NCI-H146 (cell line): ENCODE data around the gene INPP5E.
A peak's percentile ranks its signal among the peaks of the same experiment; 100 is the strongest.

ENCODE experiments used
- DNase-seq: peaks from one replicate; lab custom pipeline; 2025; lab: John Stamatoyannopoulos, UW

The INPP5E gene

DNA sequence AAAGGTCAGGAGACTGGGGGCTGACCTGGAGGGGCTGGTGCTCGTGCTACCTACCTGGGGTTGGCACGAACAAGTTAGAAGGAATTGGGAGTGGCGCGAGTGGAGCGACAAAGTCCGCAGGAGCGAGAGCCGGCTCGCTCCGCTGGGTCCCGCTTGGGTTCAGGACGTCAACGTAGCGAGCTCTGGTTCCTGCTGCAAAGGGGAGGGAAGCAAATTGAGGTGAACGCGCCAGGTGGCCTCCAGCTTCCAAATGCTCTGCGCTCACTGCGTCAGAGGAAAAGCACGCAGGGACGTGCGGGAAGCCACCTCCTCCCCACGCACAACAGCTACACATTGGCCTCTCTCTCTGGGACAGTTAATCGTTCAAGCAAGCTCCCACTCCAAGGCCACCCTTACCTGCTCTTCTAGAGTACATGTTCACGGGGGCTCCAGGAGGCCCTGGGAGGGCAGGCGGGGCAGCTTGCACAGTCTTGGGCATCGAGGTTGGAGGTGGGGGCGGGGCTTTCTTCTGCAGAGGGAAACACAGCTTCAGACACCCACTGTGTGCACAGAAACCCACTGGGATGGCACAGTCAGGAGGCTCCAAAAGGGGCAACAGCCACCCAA is 7.6 kb upstream of the INPP5E start:
- DNase-seq, result no peak

DNA sequence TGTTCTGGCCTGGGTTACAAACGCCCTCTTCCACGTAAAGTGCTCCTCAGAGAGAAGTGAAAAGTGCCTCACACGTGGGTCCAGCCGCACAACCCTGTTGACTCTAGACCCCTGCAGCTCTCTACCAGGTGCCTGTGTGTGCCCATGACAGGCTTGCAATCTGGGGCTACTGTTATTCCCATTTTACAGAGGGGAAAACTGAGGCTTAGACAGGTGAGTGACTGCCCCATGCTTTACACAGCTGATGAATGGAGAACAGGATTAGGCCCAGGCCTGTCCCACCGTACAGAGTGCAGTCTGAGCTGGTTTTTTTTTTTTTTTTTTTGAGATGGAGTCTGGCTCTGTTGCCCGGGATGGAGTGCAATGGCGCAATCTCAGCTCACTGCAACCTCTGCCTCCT is 6.2 kb upstream of the INPP5E start:
- no peak for DNase-seq

DNA sequence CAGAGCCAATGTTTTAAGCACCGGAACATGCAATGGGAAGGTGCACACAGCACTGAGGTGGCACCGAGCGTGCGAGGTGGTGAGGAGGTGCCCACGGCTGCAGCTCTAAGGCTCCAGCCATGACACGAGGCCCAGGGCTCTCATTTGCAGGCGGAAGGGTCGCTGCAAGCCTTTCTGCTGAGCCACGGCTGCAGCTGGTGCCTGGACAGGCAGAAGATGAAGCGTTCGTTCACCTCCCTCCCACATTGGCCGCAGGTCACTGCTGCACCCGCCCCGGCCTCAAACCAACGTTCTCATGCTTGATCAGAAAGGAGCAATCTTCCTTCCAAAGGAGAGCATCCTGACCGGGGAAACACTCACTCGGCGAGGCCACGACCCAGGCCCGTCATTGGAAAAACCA is 4.5 kb upstream of the INPP5E start:
- no peak for DNase-seq

DNA sequence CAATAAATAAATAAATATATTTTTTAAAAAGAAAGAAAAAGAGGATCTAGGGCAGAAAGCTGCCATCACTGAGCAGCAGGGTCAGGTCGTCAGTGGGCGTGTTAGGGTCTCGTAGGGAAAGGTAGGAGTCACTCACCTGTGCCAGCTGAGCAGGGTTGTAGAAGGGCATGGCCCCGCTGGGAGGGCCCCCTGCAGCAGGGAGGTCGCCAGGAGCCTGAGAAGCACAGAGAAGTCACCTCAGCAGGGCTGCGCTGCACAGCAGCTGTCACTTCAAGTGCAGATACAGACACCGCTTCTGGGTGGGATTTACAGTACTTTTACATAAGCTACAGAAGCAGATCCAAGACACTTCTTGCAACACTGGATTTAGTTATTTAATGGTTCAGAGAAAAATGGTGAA is 4.0 kb upstream of the INPP5E start:
- DNase-seq, result no peak

DNA sequence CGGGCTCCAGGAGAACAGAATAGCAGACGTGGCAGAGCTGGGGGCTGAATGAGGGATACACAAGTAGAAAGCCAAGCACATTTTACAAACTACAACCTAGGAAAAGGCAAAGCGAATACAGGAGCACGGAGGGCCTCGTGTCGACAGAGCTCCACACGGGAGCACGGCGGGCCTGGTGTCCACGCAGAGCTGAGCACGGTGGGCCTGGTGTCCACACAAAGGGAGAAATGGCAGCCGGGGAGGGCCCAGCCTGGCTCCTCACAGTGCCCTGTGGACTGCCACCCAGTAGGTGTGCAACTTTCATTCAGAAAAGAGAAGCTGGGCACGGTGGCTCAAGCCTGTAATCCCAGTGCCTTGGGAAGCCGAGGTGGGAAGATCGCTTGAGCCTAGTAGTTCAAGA is 3.4 kb upstream of the INPP5E start:
- DNase-seq, result no peak

DNA sequence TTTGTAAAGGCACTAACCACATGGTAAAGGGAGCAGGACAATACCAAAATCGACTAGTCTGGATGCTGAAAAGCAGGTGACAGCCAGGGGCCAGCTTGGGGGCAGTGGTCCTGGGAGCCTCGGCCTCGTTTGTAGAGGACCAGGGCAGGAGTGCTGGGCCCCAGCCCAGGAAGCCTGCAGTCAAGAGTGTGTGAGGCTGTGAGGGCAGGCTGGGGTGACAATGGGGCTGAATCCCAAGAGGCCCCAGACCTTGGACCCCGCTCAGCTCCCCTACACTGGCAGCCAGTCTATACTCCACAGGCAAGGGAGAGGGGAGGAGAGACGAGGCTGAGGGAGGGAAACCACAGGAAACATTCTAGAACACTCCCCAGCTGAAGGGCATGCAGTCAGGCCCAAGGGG is 2.6 kb upstream of the INPP5E start:
- no peak for DNase-seq

DNA sequence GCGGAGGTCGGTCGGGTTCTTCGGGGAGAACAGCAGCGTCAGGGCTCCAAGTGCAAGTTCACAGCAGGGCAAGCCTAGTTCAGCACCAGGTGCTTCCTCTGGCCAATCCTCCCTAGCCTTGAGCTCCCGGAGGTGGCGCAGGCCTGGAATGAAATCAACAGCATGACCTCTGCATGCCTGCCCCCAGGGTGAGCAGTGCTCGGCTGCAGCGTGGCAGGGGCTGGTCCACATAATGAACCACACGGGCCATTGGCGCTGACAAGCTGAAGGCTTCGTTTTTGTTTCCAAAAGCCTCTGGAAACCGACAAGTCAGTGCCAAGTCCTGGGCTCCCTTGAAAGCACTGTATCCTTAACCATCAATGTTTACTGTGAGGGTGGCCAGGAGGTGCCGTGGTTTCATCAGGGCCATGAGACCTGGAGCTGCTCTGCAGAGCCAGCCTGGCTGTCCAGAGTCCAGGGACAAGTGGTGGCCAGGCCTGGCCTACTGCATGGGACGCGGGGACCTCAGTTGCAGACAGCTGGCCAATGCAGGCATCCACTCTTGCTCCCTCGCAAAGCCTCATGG is 2.1 kb upstream of the INPP5E start:
- DNase-seq, result no peak

DNA sequence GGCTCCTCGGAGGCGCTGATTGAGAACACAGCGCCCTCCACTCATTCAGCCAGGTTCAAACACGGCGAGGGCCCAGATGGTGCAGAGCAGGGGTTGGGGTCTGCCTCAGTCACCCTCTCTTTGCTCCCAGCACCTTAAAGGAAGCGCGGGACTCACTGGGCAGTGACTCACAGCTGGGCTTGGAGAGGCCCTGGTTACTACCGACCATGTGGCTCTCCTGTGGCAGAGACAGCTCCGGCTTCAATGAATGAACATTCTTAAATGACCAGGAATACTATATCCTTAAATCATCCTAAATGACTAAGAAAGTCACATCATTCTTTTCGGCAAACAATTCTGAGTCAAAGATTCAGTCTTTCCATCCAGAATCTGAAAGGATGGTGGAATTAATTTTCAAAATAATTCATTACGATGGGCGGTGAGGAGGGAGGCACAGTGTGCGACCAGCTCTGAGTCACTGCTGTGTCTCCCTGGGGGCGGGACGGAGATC is 1.6 kb upstream of the INPP5E start:
- DNase-seq, result no peak

DNA sequence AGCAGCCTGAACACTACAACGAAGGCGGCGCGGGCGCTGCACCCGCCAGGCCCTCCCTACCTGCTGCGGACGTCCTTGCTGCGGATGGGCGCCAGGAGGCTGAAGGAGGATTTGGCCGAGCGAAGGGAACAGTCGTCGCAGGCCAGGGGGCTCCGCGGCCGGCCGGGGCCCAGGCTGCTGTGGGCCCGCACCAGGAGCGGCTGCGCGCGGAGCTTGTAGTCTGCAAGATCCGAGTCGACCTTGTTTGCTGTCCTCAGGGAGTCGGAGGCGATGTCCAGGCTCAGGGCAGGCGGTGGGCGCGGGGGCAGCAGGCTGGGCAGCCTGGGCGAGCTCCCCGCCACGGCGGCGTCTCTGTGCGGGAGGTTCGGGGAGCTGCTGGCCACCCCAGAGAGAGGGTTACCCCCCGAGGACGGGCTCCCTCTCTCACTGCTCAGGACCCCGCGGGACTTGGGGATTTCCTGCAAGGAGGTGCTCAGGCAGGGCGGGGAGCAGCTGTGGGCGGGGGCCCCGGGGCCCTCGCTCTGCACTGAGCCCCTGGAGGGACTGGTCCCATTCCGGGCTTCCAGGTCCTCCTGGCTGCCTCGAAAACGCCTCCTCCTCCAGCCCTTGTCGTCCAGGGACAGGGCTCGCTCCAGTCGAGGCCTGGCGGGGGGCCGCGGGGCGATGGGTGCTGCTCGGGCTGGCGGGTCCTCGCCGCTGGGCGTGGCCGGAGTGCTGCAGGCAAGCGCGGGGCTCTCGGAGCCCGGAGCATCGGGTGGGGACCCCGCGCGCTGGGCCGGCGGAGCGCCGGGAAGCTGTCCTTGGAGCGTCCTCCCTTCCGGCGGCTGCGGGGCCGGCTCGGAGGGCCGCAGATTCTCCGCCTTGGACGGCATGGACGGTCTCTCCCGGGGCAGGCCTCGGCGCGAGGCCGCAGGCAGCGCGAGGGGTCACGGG is 831 bp downstream of the INPP5E start:
- peak; percentile 12 for DNase-seq

DNA sequence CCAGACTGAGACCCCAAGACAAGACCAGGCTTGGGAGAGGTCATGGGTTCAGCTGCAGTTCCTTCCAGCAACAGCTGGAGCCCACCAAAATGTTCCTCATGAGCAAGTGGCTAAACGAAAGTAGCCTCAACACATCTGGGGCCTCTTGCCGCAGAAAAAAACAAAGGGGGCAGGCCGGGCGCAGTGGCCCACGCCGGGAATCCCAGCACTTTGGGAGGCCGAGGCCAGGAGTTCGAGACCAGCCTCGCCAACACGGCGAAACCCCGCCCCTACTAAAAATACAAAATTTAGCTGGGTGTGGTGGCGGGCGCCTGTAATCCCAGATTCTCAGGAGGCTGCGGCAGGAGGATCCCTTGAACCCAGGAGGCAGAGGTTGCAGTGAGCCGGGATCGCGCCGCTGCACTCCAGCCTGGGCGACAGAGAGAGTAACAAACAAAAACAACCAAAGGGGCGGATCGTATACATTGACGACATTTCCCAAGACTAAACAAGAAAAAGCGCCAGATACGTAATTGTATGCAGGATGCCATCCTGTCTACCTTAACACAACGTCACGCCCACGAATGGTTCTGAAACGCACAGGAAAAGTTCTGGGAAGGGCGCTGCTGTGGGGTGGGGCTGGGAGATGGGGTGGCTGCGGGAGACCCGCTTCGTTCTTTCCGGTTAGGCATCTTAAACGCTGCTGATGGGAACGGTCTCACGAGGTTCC is 1.7 kb downstream of the INPP5E start:
- DNase-seq, result no peak

DNA sequence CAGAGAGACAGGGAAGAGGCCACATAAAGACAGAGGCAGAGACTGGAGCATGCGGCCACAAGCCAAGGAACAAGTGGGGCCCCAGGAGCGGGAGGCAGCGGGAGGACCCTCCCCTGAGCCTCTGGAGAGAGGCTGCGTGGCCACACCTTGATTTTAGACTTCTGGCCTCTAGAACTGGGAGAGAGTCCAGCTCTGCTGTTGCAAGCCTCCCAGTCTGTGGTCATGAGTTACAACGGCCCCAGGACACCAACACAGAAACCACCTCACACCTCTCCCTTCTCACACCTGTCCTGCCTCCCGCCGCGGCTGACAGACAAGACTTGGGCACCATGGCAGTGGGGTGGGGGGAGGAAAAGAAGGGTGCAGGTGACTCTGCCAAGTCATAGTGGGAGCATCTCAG is 2.2 kb downstream of the INPP5E start:
- DNase-seq, result no peak

DNA sequence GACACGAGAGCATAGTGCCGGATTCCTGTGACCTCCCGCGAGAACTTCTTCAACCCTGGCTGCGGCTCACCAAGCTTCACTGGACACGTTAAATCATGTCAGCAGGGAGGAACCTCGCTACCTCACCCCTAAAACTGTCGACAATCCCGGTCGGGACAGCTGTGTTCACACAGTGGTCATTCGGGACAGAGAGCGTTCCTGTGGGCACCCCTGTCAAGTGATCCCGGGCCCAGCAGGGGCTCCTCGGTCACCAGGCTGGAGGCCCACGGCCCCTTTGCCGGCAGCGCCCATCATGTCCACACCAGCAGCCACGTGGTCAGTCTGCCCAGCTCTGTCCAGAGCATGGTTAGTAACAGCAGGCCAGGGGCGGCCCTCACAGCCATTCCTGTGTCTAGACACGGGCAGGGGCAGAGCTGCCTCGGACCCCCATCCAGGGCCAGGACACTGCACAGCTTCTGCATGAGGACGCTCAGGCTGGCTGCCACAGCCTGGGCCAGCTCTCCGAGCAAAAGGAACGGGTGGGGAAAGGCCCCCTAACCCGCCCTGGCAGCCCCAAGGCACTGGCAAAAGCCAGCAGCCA is 3.5 kb downstream of the INPP5E start:
- DNase-seq, result no peak

DNA sequence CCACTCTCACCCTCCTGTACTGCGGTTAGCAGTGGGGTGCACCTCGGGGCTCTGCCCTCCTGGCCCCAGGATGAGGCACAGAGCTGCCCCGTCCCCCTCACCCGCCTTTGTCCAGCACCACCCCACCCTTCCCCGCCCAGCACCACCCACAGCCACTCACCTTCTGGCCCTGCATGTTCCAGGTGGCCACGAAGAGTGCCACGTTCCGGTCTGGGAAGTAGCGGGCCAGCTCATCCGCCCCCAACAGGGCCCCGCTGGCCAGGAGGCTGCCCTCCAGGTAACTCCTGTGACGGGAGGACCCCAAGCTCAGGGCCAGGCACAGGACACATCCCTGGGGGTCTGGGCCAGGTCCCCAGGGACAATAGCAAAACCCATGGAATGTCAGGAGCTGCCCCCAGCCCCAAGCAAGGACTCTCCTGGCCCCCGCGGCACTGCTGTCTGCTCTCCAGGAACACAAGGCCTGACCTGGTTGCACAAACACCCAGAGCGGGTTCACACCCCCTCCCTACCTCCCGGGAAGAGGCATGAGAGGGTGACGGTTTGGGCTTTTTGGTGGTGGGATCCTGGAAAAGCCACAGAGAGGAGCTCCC is 5.0 kb downstream of the INPP5E start:
- DNase-seq, result no peak

DNA sequence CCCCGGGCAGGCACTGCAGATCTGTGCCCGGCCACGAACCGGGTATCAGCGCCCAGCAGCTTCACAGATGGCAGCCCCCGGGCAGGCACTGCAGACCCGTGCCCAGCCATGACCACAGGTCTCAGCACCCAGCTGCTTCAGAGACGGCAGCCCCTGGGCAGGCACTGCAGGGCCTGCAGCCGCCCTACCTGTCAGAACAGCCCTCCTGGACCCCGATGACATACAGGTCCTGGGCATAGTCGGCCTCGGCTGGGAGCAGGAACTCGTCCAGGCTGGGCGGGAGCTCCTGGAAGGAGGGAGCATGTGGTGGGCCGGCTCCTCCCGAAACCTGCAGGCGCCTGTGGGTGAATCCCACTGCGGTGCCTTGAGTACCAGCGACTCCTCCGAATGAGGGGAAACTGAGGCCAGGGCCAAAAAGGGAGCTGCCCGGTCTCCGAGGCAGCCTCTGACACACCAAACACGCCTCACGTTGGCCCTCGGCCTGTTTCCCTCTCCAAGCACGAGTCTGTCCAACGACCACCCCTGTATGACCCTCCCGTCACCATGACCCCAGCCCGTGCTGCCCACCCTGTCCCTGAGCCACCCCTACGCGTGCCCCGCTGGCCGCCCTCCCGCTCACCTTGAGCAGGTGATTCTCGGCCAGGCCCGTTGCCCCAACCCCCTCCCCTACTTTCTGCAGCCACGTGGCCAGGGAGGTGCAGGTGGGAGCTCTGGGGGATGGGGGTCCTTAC is 5.6 kb downstream of the INPP5E start:
- DNase-seq, result no peak

DNA sequence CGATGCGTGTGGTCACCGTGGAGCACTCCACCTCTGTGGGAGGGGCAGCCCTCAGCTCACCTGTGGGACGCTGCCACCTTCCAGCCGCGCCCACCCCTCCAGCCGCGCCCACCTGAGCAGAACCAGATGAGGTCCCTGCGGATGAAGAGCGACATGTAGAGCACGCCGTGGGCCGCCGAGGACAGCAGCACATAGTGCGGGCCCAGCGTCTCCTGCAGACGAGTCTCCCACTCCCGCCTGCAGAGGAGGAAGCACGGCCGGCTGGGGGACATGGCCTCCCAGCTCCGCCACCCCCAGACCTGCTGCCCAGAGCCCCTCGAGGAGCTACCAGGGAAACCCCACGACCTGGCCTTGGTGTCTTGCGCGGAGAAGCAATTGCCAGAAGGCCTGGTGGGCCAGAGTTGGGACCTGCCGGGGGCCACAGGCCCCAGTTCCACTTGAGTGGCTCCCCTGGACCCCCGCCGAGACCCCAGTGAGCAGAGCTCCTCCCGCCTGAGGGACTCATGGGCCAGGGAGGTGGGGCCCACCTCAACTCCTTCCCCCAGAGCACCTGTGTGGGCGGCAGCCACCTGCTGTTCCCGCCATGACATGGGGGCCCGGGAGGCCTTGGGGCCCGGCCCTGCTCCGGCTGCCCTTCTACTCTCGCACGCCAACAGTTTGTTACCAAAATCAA is 6.5 kb downstream of the INPP5E start:
- DNase-seq, result no peak

DNA sequence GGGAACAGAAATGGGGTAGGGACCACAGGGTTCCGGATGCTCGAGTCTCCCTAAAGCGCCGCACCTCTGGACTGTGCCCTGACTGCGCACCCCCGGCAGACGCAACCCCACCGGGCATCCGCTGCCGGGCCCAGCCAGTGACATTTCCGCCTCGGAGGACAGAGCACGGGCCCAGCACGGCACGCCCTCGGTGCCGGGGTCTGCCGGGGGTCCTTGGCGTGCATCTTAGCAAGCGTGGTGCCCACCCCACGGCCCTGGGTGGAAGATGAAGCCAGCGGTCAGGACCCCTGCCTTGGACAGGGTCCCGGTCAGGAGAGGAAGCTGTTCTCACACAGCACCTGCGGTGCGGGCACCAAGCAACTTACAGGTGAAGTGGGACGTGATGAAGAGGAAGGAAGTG is 7.1 kb downstream of the INPP5E start:
- no peak for DNase-seq

DNA sequence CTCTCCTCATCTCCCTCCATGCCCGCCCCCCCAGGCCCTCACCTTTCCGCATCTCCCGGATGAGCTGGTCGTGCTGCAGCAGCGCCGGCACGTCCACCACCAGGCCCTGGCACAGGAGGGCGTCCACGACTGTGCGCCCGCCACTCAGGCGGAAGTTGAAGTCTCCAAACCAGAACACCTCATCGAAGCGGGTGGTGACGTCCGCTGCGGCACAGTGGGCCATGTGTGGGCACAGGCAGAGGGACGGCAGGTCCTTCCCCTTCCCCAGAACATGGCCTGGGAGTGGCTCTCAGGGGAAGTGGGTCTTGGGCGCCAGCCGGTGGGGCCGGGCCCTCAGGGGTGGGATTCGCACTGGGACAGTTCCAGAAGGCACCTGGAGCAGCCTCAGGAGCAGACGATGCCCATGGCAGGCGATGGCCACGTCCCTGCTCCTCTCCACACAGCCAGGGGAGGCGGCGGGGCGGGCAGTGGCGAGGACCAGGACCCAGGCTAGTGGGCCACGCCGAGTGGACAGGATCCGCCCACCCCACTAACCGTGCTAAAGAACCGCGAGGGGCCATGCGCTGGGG is 7.8 kb downstream of the INPP5E start:
- DNase-seq, result no peak

DNA sequence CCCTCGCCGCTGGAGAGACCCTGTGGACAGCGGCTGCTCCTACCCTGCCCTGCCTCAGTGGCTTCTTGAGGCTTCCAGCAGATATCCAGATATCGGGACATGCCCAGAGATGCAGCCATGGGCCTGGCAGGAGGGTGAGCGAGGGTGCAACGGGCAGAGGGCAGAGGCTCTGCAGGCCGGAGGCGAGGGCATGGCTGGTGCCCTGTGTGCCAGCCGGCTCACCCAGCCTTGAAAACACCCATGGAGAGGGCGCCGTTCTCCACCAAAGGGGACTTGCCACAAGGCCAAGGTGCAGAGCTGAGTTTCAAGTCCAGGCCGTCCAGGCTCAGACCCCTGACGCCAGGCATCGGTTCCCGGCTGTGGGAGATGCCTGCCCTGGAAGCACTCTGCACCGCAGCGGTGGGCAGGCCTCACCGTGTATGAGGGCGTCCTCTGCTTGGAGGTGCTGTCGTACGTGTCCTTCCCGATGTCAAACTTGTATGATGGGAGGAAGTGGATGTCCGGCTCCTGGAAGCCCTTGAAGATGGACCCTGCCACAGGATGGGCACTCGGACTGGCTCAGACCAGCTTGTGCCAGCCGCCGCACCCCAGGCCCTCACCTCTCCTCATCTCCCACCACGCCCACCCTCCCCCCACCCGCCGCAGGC is 8.9 kb downstream of the INPP5E start:
- DNase-seq, result no peak

DNA sequence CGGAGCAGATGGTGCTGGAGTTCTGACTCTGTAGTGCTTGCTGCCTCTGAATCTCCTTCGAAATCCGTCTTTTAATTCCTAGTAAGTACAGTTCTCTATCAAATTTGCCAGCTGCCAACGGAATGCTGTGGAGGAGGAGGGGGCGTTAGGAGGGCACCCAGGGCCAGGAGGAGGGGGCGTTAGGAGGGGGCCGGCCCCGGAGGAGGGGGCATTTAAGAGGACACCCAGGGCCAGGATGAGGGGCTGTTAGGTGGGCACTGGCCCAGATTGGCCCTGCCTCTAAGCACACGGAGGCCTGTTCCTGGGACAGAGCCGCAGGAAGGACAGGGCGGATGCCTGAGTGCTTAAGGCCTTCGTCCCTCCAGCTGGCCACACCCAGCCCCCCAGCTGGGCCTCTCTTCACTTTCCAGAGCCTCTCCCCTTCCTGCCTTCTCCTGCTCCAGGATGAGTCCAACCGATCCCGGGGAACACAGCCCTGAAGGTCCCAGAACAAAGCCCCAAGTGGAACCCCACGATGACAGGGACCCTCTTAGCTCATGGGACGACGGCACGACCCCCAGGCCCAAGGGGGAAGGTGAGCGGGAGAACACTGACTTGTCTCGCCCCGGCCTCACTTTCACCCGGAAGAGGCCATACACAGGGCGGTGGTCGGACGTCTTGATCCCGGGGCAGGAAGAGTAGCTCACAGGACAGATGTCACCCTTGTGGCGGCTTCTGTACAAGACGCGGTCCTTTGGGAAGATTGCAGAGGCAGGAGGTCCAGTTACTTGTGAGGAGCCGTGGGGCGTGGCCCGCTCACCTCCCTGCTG is 9.8 kb downstream of the INPP5E start:
- DNase-seq, result no peak
